GM21825 (cell line): ENCODE results near the gene ZNF154.
"Not testable (repeated sequence)": the region's sequence is repeated elsewhere in the genome, so short reads cannot be mapped to it uniquely, and the experiment has no call there.

ENCODE experiments used
- ATAC-seq: cut with Tn5 transposase; IDR thresholded peaks from one replicate; pipeline ENCODE4 v1.9.1; 2021; ENCODE audit warnings: mild to moderate bottlenecking, moderate library complexity; ENCODE audit not compliant: unreplicated experiment

ZNF154 gene

GRCh38 chr19:57708641-57709361, at the start of gene ZNF154:
Gene ZNF154, minus strand, starts transcription at chr19:57709204. Its CDS starts 233 bp downstream, at chr19:57708971.
- ATAC-seq: no peak

DNA sequence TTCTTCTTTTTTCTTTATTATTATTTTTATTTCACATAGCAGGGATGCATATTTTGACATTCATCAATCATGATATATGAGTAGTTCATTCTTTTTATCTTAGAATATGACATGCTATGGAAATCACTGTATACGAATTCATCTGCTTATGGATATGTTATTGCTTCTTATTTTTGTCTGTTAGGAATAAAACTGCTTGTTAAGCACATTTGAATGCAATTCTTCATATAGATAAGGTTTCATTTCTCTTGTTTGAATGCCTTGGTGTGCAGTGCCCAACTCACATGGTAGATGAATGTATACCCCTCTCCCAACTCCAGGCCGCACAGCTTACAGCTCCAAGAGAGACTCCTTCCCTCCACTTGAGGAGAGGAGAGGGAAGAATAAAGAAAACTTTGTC, 48.9 kb upstream of the ZNF154 start:
- no peak for ATAC-seq

DNA sequence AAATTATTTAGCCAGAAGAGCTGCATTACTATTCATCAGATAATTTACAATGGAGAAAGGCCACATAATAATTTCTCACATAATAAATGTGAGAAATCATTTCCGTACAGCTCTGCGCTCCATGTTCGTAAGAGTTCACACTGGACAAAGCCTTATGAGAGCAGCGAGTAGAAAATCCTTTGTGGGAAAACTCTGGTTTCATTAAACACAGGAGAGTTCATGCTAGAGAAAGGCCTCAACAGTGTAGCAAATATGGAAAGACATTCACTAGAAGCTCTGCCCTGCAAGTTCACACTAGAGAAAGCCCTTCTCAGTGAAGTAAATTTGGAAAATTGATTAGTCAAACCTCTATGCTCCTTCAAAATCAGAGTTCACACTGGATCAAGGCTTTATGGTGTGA, 46.0 kb upstream of the ZNF154 start:
- ATAC-seq: no peak

DNA sequence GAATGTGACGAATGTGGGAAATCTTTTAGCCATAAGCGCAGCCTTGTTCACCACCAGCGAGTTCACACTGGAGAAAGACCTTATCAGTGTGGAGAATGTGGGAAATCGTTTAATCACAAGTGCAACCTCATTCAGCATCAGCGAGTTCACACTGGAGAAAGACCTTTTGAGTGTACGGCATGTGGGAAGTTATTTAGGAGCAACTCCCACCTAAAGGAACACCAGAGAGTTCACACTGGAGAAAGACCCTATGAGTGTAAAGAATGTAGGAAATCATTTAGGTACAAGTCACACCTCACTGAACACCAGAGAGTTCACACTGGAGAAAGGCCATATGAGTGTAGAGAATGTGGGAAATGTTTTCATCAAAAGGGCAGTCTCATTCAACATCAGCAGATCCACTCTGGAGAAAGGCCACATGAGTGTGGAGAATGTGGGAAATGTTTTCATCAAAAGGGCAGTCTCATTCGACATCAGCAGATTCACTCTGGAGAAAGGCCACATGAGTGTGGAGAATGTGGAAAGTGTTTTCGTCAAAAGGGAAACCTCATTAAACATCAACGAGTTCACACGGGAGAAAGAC, 45.2 kb upstream of the ZNF154 start:
- ATAC-seq: no peak

DNA sequence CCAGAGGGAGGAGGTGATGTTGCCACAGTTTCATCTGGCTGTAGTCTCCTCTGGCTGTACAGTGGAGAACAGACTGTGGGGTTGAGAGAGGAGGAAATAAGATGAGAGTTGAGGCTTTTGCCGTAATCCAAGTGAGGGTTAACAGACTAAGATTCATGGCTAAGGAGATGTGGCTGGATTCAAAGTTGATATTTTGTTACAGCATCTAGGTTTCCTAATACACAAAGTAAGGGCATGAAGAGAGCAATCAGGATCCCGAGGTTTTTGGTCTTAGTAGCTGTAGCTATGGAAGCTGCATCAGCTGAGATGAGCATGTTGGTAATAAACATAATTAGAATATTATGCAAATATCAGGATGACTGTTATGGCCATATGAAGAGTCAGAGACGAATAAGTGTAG, 39.0 kb upstream of the ZNF154 start:
- ATAC-seq: no peak

- ATAC-seq: no peak
Observed at GRCh38 chr19:57747472-57747807, 38.4 kb upstream of the ZNF154 start.

DNA sequence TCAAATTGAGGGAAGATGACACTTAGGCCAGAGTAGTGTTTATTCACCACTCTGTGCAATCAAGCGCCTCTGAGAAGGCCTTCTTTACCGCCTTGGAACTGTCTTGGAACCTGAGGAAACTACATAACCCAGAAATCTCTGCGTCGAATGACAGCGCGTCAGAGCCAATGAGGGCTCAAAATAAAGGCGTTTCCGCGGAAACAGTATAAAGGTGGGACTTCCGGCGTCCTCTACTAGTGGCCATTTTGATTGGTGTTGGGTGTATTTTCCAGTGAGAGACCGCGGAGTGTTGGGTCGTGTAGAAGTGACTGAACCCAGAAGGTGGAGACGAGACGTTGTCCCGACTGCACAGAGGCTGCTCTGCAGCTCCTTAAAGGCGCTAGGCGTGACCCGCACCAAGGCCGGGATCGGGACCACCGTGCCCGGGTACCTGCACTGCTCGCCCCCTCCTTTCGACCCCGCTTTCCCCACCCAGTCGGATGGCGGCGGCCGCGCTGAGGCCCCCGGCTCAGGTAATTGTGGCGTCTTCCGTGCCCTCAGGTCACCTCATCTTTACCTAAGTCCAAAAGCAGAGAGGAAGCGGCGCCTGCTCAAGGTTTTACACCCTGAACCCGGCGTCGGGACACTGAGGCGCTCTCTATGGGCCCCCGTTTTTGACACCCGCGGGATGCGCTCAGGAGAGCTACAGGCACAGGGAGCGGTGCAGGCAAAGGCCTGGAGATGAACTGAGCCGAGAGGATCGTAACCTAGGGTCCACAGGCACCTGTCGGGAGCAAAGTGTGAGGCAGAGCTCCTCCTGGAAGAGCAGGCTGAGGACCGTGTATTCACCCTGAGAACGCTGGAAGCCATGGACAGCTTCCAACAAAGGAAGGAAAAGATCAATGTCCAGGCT, 37.8 kb upstream of the ZNF154 start, which contains the start of gene ZNF776:
Gene ZNF776 (plus strand): TSS at position 236 of the 892 bp plus-strand sequence. CDS start 244 bp downstream, at position 480.
- ATAC-seq: peak; percentile 95

- ATAC-seq: not testable (repeated sequence)
Observed at GRCh38 chr19:57738770-57739169, 29.8 kb upstream of the ZNF154 start.

- not testable (repeated sequence) for ATAC-seq
Observed at GRCh38 chr19:57738320-57738719, 29.3 kb upstream of the ZNF154 start.

- no peak for ATAC-seq
Observed at GRCh38 chr19:57720878-57721277, 11.9 kb upstream of the ZNF154 start.

DNA sequence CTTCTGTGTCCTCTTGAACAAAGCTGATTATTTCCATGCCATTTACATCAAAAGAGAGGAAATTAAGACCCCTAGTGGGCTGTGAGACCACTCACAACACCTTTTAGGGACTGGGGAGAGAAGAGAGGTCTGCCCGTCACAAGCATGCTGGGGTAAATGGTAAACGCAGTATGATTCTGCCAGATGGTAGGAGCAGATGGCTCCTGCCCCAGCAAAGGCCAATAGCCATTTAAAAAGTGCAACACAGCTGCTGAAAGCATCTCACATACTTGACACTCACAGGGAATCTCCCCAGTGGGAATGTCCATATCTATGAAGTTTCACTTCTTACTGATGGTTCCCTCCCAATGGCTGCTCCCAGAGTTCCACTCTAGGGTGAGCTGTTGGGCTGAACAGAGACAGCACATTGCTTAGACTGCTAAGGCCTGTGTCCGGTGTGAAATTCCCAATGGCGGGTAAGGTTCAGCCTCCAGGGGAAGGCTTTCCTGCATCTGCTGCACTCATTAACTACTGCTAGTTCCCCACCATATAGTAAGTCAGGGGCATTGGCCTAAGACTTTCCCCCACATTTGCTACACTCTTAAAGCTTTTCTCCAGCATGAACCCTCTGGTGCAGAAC, 11.0 kb upstream of the ZNF154 start:
- ATAC-seq: no peak

DNA sequence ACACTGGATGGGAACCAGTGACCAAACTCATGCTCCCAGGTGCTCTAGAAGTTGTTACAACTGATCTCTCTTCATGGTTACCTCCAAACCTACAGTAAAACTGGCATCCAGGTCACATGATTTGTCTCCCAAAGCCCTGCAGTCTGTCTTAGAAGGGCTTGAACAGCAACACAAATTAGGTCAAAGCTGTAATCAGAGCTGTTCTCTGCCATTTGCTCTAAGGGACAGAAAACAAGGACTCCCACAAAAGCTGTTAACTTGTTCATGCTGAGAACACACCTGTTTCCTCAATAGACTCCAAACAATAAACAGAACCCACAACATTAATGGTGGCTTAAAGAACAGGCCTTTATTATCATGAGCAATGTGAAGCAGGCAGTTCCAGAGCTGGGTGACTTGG, 10.4 kb upstream of the ZNF154 start:
- no peak for ATAC-seq

DNA sequence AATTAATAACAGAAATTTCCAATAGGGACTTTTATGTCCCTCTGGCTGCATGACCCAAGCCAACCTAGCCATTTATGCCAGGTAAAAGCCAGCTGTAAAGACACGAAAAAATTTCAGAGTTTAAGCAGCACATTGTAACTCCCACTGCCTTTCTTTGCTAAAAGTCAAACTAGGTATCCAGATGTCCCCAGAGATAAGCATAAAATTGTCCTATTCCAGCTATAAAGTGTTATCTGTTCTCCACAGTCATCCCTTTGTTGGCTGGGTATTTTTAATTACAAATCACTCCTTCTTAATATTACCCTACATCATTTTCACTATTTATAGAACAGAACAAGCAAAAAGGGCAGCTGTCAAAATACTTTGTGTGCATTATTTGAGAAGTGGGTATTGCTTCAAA, 3.2 kb upstream of the ZNF154 start:
- ATAC-seq: no peak

DNA sequence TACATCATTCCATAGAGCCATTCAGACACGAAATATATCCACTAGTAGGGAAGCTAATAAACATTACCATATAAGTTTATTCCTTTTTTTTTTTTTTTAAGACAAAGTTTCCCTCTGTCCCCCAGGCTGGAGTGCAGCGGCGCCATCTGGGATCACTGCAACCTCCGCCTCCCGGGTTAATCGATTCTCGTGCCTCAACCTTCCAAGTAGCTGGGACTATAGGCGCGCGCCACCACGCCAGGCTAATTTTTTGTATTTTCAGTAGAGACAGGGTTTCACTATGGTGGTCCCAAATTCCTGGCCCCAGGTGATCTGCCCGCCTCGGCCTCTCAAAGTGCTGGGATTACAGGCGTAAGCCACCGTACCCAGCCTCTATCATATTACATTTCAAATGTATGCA, 612 bp upstream of the ZNF154 start:
- ATAC-seq: no peak

GRCh38 chr19:57706346-57706745, 2.7 kb downstream of the ZNF154 start:
- ATAC-seq: no peak

- ATAC-seq: no peak
Observed at GRCh38 chr19:57701625-57702024, 7.4 kb downstream of the ZNF154 start.

DNA sequence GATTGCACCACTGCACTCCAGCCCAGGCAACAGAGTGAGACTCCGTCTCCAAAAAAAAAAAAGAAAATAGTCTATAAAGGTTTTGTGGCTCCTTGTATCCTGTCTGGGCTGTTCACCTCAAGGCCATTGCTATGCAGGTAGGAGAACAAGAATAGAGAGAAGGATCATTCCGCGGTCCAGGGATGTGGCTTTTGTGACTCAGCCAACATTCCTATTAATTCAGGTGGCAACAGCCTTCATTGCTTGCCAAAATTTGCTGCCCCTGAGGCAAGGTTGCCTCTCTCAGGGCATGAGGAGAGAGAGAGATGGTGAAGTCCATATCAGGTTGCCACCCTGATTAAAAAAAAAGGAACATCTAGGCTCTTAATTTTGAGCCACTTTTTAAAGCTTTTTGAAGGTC, 19.3 kb downstream of the ZNF154 start:
- ATAC-seq: no peak

GRCh38 chr19:57688011-57688763, 20.8 kb downstream of the ZNF154 start:
- ATAC-seq: no peak

- ATAC-seq: no peak
Observed at GRCh38 chr19:57687363-57688010, 21.5 kb downstream of the ZNF154 start.

- ATAC-seq: no peak
Observed at GRCh38 chr19:57686727-57687126, 22.3 kb downstream of the ZNF154 start.
